Activated CD8-positive, alpha-beta T cell treated with anti-CD3 and anti-CD28 coated beads for 36 hours (primary cell): ENCODE results near the gene RESP18. TPM values are rescaled to one million over a fixed set of nuclear protein-coding genes. Genes with fewer than 3 reads are reported as not detected.

Experiments used
- ATAC-seq: fragments of 200-7000 bp; cut with Tn5 transposase; one replicate; pipeline ENCODE4 v1.10.0; 2021; ENCODE audit warnings: mild to moderate bottlenecking, moderate library complexity
- CTCF ChIA-PET: fragments of 350-600 bp; sonication (Branson Sonifier 250); formaldehyde crosslinking; loops from one replicate; lab custom pipeline; 2021; ENCODE audit warnings: antibody characterized with exemption; lab: Charles Lee
- POLR2A ChIA-PET: fragments of 350-600 bp; sonication (Branson Sonifier 250); formaldehyde crosslinking; loops from one replicate; lab custom pipeline; 2021; ENCODE audit warnings: antibody characterized with exemption; lab: Charles Lee
- DNase-seq: peaks from one replicate; pipeline ENCODE4 v3.0.0-alpha.2; 2020
- H3K27ac Mint-ChIP-seq: one replicate; pipeline ENCODE4 v1.8.0; 2021; ENCODE audit warnings: mild to moderate bottlenecking, mixed read lengths
- H3K27me3 Mint-ChIP-seq: one replicate; pipeline ENCODE4 v1.8.0; 2021; ENCODE audit warnings: mixed read lengths
- H3K36me3 Mint-ChIP-seq: one replicate; pipeline ENCODE4 v1.8.0; 2021; ENCODE audit warnings: low read depth, mixed read lengths
- H3K4me1 Mint-ChIP-seq: one replicate; pipeline ENCODE4 v1.8.0; 2021; ENCODE audit warnings: low read depth, mixed read lengths
- H3K4me3 Mint-ChIP-seq: one replicate; pipeline ENCODE4 v1.8.0; 2021; ENCODE audit warnings: mild to moderate bottlenecking, moderate library complexity, mixed read lengths
- H3K9me3 Mint-ChIP-seq: one replicate; pipeline ENCODE4 v1.8.0; 2021; ENCODE audit warnings: mixed read lengths
- intact Hi-C: fragments of 100-400 bp; cut with micrococcal nuclease; formaldehyde crosslinking; loops from one replicate; pipeline ENCODE4 v1.10.0; 2022
- total RNA-seq, 2 experiments: library from RNA; stranded (reverse); gene quantifications; one replicate each; pipeline ENCODE4 v1.2.3, GENCODE V29; 2021
- TF ChIP-seq, protein P1 (sequence below): fragments of 200-600 bp; IDR thresholded peaks from one replicate; pipeline ENCODE4 v1.8.0; 2022; ENCODE audit warnings: antibody characterized with exemption, mild to moderate bottlenecking

Gene RESP18
- total RNA-seq, 2 experiments from 2014 or later, result not detected

- DNase-seq (no peak), ATAC-seq (no peak)
- CTCF ChIA-PET, result interaction anchor here (0.7 to 1.7 kb wide), 6 partner anchors 14 to 320 kb away, joined by 3 to 5 read pairs (median 3); no protein-coding TSS in a partner anchor
- POLR2A ChIA-PET, result no interaction called here
- H3K4me1 Mint-ChIP-seq, result no peaks in the 10 kb centered on the region
- H3K27me3 Mint-ChIP-seq, result peaks cover 28% of the 10 kb centered on the region
- no peaks in the 10 kb centered on the region for H3K36me3 Mint-ChIP-seq
- H3K27ac Mint-ChIP-seq, result no peak overlapping the region
- no peak overlapping the region for H3K4me3 Mint-ChIP-seq
- H3K9me3 Mint-ChIP-seq, result no peaks in the 10 kb centered on the region
- TF ChIP-seq, protein P1, sequence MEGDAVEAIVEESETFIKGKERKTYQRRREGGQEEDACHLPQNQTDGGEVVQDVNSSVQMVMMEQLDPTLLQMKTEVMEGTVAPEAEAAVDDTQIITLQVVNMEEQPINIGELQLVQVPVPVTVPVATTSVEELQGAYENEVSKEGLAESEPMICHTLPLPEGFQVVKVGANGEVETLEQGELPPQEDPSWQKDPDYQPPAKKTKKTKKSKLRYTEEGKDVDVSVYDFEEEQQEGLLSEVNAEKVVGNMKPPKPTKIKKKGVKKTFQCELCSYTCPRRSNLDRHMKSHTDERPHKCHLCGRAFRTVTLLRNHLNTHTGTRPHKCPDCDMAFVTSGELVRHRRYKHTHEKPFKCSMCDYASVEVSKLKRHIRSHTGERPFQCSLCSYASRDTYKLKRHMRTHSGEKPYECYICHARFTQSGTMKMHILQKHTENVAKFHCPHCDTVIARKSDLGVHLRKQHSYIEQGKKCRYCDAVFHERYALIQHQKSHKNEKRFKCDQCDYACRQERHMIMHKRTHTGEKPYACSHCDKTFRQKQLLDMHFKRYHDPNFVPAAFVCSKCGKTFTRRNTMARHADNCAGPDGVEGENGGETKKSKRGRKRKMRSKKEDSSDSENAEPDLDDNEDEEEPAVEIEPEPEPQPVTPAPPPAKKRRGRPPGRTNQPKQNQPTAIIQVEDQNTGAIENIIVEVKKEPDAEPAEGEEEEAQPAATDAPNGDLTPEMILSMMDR, result no peak
- intact Hi-C loops, result loop anchor here (5.0 kb wide), 1 partner anchor 193 kb away; no protein-coding TSS in a partner anchor
Observed at GRCh38 chr2:219350215-219350614, 17.7 kb upstream of the RESP18 start.

DNA sequence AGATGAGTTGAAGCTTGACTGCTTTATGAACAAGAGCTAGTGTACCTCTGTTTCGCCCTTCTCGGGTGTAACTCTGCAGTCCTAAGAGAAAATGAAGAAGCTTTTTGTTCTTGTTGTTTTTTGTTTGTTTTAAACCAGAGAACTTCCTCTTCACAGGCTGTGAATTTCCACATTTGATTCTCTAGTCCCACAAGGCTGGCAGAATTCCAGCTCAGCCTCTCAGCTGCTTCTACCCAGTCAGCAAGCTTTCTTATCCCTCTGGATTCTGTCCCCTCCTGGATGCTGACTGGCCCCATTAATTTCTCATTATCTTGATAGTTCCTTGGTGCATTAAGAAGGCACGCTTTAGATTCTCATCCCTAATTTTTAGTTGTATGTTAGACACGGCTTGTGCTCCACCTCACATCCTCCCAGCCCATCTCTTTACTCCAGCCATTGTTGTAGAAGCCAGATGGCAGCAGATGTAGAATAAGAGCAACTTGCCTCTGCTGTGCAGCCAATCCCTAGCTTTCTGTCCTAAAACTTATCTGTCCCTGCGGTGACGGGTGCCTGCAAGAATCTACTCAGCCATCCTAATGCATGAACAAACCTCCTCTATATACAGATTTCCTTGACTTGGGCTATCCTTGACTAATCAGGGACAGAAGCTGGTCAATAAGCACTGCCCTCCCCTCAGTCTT lies 12.3 kb upstream of the RESP18 start:
- H3K36me3 Mint-ChIP-seq, result no peaks in the 10 kb centered on the region
- POLR2A ChIA-PET, result interaction anchor here (0.7 to 0.9 kb wide), 2 partner anchors 90 to 341 kb away, joined by 3 read pairs; no protein-coding TSS in a partner anchor
- H3K27me3 Mint-ChIP-seq, result peaks cover 14% of the 10 kb centered on the region

GRCh38 chr2:219335373-219335786 lies 2.8 kb upstream of the RESP18 start:
- no peak for ATAC-seq
- ChIA-PET CTCF (interaction anchor here (1.2 kb wide), 1 partner anchor 53 kb away, joined by 3 read pairs; no protein-coding TSS in a partner anchor), POLR2A (no interaction called here)
- TF ChIP-seq, protein P1, result no peak
- no peak overlapping the region for H3K4me3 Mint-ChIP-seq
- H3K27ac Mint-ChIP-seq, result no peak overlapping the region
- no peak for DNase-seq
- H3K36me3 Mint-ChIP-seq, result peaks cover 3% of the 10 kb centered on the region
- no peaks in the 10 kb centered on the region for H3K4me1 Mint-ChIP-seq
- intact Hi-C loops, result no loop called here
- peaks cover 50% of the 10 kb centered on the region for H3K27me3 Mint-ChIP-seq
- H3K9me3 Mint-ChIP-seq, result peaks cover 6% of the 10 kb centered on the region

More for the DNA sequence above, 12.3 kb upstream of the RESP18 start:
- TF ChIP-seq, protein P1, result no peak
- no peak for DNase-seq
- intact Hi-C loops, result no loop called here
- CTCF ChIA-PET, result interaction anchor here (0.5 to 1.6 kb wide), 4 partner anchors 8 to 241 kb away, joined by 3 to 5 read pairs (median 4); no protein-coding TSS in a partner anchor
- Mint-ChIP-seq H3K9me3 (no peaks in the 10 kb centered on the region), H3K27ac (no peak overlapping the region), H3K4me1 (no peaks in the 10 kb centered on the region), H3K4me3 (no peak overlapping the region)
- no peak for ATAC-seq

DNA sequence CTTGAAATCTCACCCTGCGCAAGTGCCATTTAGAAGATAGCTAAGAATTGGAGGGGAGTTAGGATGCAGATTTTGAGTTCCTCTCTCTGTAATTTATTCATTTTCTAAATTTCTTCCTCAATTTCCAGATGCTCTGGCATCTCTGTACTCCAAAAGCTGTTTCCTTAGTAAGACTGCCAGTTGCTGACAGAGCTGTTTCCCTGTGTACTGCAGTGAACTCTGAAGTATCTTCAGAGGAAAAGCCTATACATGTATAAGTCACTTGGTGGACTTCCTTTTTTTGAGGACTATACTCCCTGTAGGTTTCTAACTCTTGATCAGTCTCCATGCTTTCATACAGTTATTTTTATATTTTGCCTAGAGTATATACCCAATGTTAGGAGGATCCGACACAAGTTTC lies 1.5 kb upstream of the RESP18 start:
- Mint-ChIP-seq H3K4me1 (no peaks in the 10 kb centered on the region), H3K9me3 (peaks cover 6% of the 10 kb centered on the region), H3K36me3 (peaks cover 3% of the 10 kb centered on the region), H3K27ac (no peak overlapping the region), H3K4me3 (no peak overlapping the region), H3K27me3 (peaks cover 49% of the 10 kb centered on the region)
- ChIA-PET POLR2A (no interaction called here), CTCF (no interaction called here)
- TF ChIP-seq, protein P1, result no peak
- DNase-seq (no peak), ATAC-seq (no peak)
- intact Hi-C loops, result no loop called here
